ENCODE results near the gene HPS5.
"Not testable (repeated sequence)": the region's sequence is repeated elsewhere in the genome, so short reads cannot be mapped to it uniquely, and the experiment has no call there.

Gene HPS5

DNA sequence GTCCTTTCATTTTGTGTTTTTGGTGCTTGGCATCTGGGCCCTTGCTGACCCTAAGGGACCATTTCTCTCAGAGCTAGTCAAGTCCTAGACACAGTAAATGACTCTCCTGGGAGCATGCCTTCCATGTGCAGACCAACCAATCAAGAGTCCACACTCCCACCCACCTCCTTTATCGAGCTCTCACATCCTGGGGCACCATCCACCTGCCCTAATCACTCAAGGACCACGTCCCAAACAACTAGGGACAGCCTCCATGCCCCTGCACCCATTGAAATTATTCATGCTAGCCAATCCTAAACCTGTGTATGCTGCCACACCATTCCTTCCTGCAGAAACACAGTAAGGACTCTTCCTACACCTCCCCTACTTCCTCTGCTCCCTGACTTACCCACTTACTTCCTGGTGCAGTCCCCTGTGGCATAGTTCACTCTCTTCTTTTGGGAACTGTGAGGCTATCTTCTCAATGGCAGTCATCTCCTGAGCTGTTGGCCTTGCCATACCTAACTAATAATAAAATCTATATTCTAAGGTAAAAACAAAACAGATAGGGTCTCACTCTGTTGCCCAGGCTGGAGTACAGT is 67.1 kb downstream of the HPS5 start:
- DNase-seq (ENCODE audit: low read depth): no peak
- no peak overlapping the region for H3K4me3 ChIP-seq (ENCODE audit: low read depth, low read length)
- TF ChIP-seq, protein P1, sequence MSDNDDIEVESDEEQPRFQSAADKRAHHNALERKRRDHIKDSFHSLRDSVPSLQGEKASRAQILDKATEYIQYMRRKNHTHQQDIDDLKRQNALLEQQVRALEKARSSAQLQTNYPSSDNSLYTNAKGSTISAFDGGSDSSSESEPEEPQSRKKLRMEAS (IDR thresholded peaks at IDR 0.05; ENCODE audit: low read depth, low read length): no peak
- TF ChIP-seq MYC (IDR thresholded peaks at IDR 0.05; ENCODE audit: low read depth, low read length) (no peak), CTCF (IDR thresholded peaks at IDR 0.05; ENCODE audit: low read depth, low read length) (no peak), POLR2A (IDR thresholded peaks at IDR 0.05; ENCODE audit: extremely low read depth, insufficient read length) (no peak)

DNA sequence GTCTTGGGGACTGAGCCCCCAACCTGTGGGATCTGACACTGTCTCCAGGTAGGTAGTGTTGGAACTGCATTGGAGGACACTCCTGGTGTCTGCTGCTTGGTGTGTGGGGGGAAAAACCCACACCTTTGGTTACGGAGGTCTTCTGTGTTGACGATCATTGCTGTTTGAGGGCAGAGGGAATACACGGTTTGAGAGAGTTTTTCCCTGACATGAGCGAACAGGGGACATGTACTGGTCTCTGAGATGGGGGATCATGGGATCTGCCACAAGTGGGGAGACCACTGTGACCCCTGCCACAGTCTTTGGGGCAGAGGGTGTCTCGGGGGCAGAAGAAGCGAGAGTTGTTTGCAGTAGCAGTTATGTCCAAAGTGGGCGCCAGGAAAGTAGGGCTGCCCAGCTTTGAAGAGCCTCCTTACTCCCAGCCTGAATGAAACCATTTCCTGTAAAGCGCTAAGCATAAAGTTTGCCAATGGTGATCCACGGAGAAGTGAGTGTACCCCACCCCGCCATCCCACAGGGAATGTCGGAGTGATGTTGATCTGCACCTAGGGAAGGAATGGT is 68.1 kb downstream of the HPS5 start:
- DNase-seq (ENCODE audit: low read depth): no peak
- TF ChIP-seq, protein P1 (IDR thresholded peaks at IDR 0.05; ENCODE audit: low read depth, low read length): no peak
- no peak for TF ChIP-seq POLR2A (IDR thresholded peaks at IDR 0.05; ENCODE audit: extremely low read depth, insufficient read length)
- TF ChIP-seq CTCF (IDR thresholded peaks at IDR 0.05; ENCODE audit: low read depth, low read length): no peak
- TF ChIP-seq MYC (IDR thresholded peaks at IDR 0.05; ENCODE audit: low read depth, low read length): no peak
- no peak overlapping the region for H3K4me3 ChIP-seq (ENCODE audit: low read depth, low read length)

- DNase-seq (ENCODE audit: low read depth): no peak
- H3K4me3 ChIP-seq (ENCODE audit: low read depth, low read length): no peak overlapping the region
- no peak for TF ChIP-seq POLR2A (IDR thresholded peaks at IDR 0.05; ENCODE audit: extremely low read depth, insufficient read length)
- no peak for TF ChIP-seq MYC (IDR thresholded peaks at IDR 0.05; ENCODE audit: low read depth, low read length)
- TF ChIP-seq CTCF (IDR thresholded peaks at IDR 0.05; ENCODE audit: low read depth, low read length): no peak
- TF ChIP-seq, protein P1 (IDR thresholded peaks at IDR 0.05; ENCODE audit: low read depth, low read length): no peak
Measured at GRCh38 chr11:18253233-18253632, 68.7 kb downstream of the HPS5 start.

DNA sequence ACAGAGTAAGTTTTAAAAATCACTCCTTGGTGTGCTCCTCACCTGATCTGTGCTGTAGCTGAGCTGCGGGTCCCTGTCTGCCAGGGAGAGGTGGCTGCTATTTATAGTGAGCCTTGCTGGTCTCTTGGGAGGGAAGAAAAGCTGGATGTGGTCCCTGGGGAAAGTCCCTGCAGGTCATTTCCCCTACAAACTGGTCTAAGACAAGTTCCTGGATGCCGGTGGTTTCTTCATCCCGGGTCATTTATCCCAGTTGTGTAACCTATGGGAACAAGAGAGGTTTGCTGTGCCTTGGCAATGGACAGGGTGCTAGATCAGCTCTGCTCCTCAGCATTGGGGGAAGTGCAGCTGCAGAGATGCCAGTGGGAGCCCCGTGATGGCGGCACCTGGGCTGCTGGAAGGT is 73.4 kb downstream of the HPS5 start, which contains the start of gene SAA2:
Gene SAA2 (minus strand): TSS at position 108 of the 400 bp plus-strand sequence. CDS start 657 bp downstream, outside the sequence.
- no peak for DNase-seq (ENCODE audit: low read depth)
- TF ChIP-seq CTCF (IDR thresholded peaks at IDR 0.05; ENCODE audit: low read depth, low read length) (no peak), POLR2A (IDR thresholded peaks at IDR 0.05; ENCODE audit: extremely low read depth, insufficient read length) (no peak), MYC (IDR thresholded peaks at IDR 0.05; ENCODE audit: low read depth, low read length) (no peak)
- TF ChIP-seq, protein P1 (IDR thresholded peaks at IDR 0.05; ENCODE audit: low read depth, low read length): no peak
- no peak within 1 kb of the TSS for H3K4me3 ChIP-seq (ENCODE audit: low read depth, low read length)

DNA sequence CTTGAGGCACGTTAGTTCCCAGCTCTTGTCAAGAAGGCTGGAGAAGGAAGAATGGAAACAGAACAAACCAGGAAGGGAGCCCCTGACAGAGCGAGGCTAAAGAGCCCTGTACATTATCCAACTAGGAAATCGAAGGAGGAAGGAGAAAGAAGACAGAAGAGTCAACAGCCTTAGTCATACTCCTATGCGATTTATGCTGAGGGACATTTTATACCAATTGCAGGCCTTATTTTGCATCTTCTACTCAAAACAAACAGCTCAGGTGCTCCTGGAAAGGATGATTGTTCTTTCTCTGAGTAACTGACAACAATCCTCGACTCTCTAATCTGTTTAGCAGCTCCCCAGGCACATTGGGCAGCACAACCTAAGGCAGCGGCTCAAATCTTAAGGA is 74.8 kb downstream of the HPS5 start:
- DNase-seq (ENCODE audit: low read depth); H3K4me3 ChIP-seq (ENCODE audit: low read depth, low read length): not testable (repeated sequence)

- not testable (repeated sequence) for H3K4me3 ChIP-seq (ENCODE audit: low read depth, low read length); DNase-seq (ENCODE audit: low read depth)
Measured at GRCh38 chr11:18246379-18247190, 75.4 kb downstream of the HPS5 start.
